H9 (cell line): ENCODE results near the gene SMARCD3. TPM values are rescaled to one million over a fixed set of nuclear protein-coding genes. Genes with fewer than 3 reads are reported as not detected.

Experiments
- DNase-seq: peaks from one replicate; pipeline ENCODE4 v3.0.0-alpha.2; 2017
- H2AFZ ChIP-seq: one replicate; pipeline ENCODE4 v1.6.1; 2013; ENCODE audit warnings: mild to moderate bottlenecking, low read length, control low read depth, moderate library complexity
- H2AK5ac ChIP-seq: 2 replicates; pipeline ENCODE4 v1.6.1; 2013; ENCODE audit warnings: low read length, control low read depth, mixed read lengths; ENCODE audit not compliant: insufficient read length
- H2BK120ac ChIP-seq: one replicate; pipeline ENCODE4 v1.6.1; 2013; ENCODE audit warnings: low read depth, mild to moderate bottlenecking, low read length, control low read depth, inconsistent platforms; ENCODE audit not compliant: poor library complexity, severe bottlenecking
- H2BK12ac ChIP-seq: 2 replicates; pipeline ENCODE4 v1.6.1; 2013; ENCODE audit warnings: low read length, control low read depth, mixed read lengths, low read depth; ENCODE audit not compliant: insufficient read length
- H2BK15ac ChIP-seq: 2 replicates; pipeline ENCODE4 v1.6.1; 2013; ENCODE audit warnings: low read depth, low read length, control low read depth
- H2BK20ac ChIP-seq: one replicate; pipeline ENCODE4 v1.6.1; 2013; ENCODE audit warnings: low read depth, mild to moderate bottlenecking, low read length, control low read depth, inconsistent platforms; ENCODE audit not compliant: poor library complexity, severe bottlenecking
- H2BK5ac ChIP-seq: 2 replicates; pipeline ENCODE4 v1.6.1; 2013; ENCODE audit warnings: low read length, control low read depth, mixed read lengths; ENCODE audit not compliant: insufficient read length
- H3K14ac ChIP-seq: 2 replicates; pipeline ENCODE4 v1.6.1; 2013; ENCODE audit warnings: low read length, control low read depth; ENCODE audit not compliant: insufficient read depth
- H3K18ac ChIP-seq: 2 replicates; pipeline ENCODE4 v1.6.1; 2013; ENCODE audit warnings: low read depth, mild to moderate bottlenecking, mixed read lengths, low read length, control low read depth; ENCODE audit not compliant: insufficient read length
- H3K23ac ChIP-seq: 2 replicates; pipeline ENCODE4 v1.6.1; 2013; ENCODE audit warnings: low read length, control low read depth, mixed read lengths, low read depth; ENCODE audit not compliant: insufficient read length
- H3K23me2 ChIP-seq: 2 replicates; pipeline ENCODE4 v1.6.1; 2013; ENCODE audit warnings: low read depth, mild to moderate bottlenecking, mixed read lengths, low read length, control low read depth; ENCODE audit not compliant: insufficient read length, poor library complexity, severe bottlenecking
- H3K27ac ChIP-seq: 2 replicates; pipeline ENCODE4 v1.5.1; 2013; ENCODE audit warnings: low read length, control low read depth, mixed read lengths, low read depth; ENCODE audit not compliant: insufficient read length
- H3K27me3 ChIP-seq: 2 replicates; pipeline ENCODE4 v1.6.1; 2013; ENCODE audit warnings: low read length, control low read depth, inconsistent platforms; ENCODE audit not compliant: insufficient read depth
- H3K4ac ChIP-seq: 2 replicates; pipeline ENCODE4 v1.6.1; 2013; ENCODE audit warnings: low read depth, mild to moderate bottlenecking, control low read depth, inconsistent platforms, low read length, moderate library complexity
- H3K4me1 ChIP-seq: 2 replicates; pipeline ENCODE4 v1.6.1; 2013; ENCODE audit warnings: low read length, control low read depth, inconsistent platforms; ENCODE audit not compliant: insufficient read depth
- H3K4me2 ChIP-seq: 2 replicates; pipeline ENCODE4 v1.6.1; 2013; ENCODE audit warnings: low read length, control low read depth, mixed read lengths; ENCODE audit not compliant: insufficient read length, insufficient read depth
- H3K56ac ChIP-seq: 2 replicates; pipeline ENCODE4 v1.6.1; 2013; ENCODE audit warnings: low read depth, mild to moderate bottlenecking, mixed read lengths, low read length, control low read depth; ENCODE audit not compliant: insufficient read length
- H3K79me1 ChIP-seq: 2 replicates; pipeline ENCODE4 v1.6.1; 2013; ENCODE audit warnings: low read depth, mild to moderate bottlenecking, moderate library complexity, low read length, control low read depth, inconsistent platforms; ENCODE audit not compliant: insufficient read depth, poor library complexity, severe bottlenecking
- H3K79me2 ChIP-seq: 2 replicates; pipeline ENCODE4 v1.6.1; 2013; ENCODE audit warnings: low read length, control low read depth, inconsistent platforms; ENCODE audit not compliant: insufficient read depth
- H3K9ac ChIP-seq: 2 replicates; pipeline ENCODE4 v1.6.1; 2013; ENCODE audit warnings: low read length, control low read depth, mixed read lengths; ENCODE audit not compliant: insufficient read length; ENCODE audit errors: extremely low read depth
- H3K9me3 ChIP-seq: one replicate; pipeline ENCODE4 v1.6.1; 2013; ENCODE audit warnings: low read depth, low read length, inconsistent platforms; ENCODE audit not compliant: control insufficient read depth
- H3T11ph ChIP-seq: one replicate; pipeline ENCODE4 v1.6.1; 2013; ENCODE audit warnings: mild to moderate bottlenecking, low read length, control low read depth, inconsistent platforms
- H4K20me1 ChIP-seq: one replicate; pipeline ENCODE4 v1.6.1; 2013; ENCODE audit not compliant: control insufficient read depth, insufficient read length, insufficient read depth
- H4K5ac ChIP-seq: 2 replicates; pipeline ENCODE4 v1.6.1; 2013; ENCODE audit warnings: low read depth, mild to moderate bottlenecking, mixed read lengths, low read length, control low read depth; ENCODE audit not compliant: insufficient read length
- H4K8ac ChIP-seq: replicated peaks from 2 replicates; pipeline ENCODE4 v1.6.1; 2013; ENCODE audit warnings: low read length, control low read depth, mixed read lengths, low read depth; ENCODE audit not compliant: insufficient read length
- H4K91ac ChIP-seq: 2 replicates; pipeline ENCODE4 v1.6.1; 2013; ENCODE audit warnings: low read depth, mild to moderate bottlenecking, moderate library complexity, mixed read lengths, low read length, control low read depth; ENCODE audit not compliant: insufficient read length
- H3K27ac Mint-ChIP-seq, 3 experiments: 2 replicates in 2 of 3; 3 replicates in 1 of 3; pipeline ENCODE4 v1.8.0; 2020 to 2021; ENCODE audit warnings: mixed read lengths in 3 of 3, mild to moderate bottlenecking in 1 of 3, moderate library complexity in 1 of 3
- H3K27me3 Mint-ChIP-seq: 2 replicates; pipeline ENCODE4 v1.8.0; 2021; ENCODE audit warnings: low read depth, mild to moderate bottlenecking, moderate library complexity, mixed read lengths
- H3K36me3 Mint-ChIP-seq, 3 experiments: 2 replicates in 2 of 3; 3 replicates in 1 of 3; pipeline ENCODE4 v1.8.0; 2020 to 2021; ENCODE audit warnings: low read depth in 3 of 3, mixed read lengths in 3 of 3; ENCODE audit not compliant: insufficient read depth in 1 of 3
- H3K4me1 Mint-ChIP-seq, 2 experiments: 2 replicates each; pipeline ENCODE4 v1.8.0; 2020; ENCODE audit warnings: mixed read lengths in 2 of 2
- H3K4me3 Mint-ChIP-seq, 2 experiments: 2 replicates in 1 of 2; 3 replicates in 1 of 2; pipeline ENCODE4 v1.8.0; 2020 to 2021; ENCODE audit warnings: mild to moderate bottlenecking in 2 of 2, mixed read lengths in 2 of 2, moderate library complexity in 1 of 2
- H3K9me3 Mint-ChIP-seq, 2 experiments: 2 replicates in 1 of 2; 3 replicates in 1 of 2; pipeline ENCODE4 v1.8.0; 2020; ENCODE audit warnings: mild to moderate bottlenecking in 2 of 2, mixed read lengths in 2 of 2, moderate library complexity in 1 of 2
- CTCF ChIP-seq: fragments of 200-600 bp; sonication (generic); conservative IDR thresholded peaks from 3 replicates; pipeline ENCODE4 v1.8.0; 2021; ENCODE audit warnings: antibody characterized with exemption, mild to moderate bottlenecking
- WGBS: extraction: QIAGEN DNeasy Blood & Tissue Kit; methylation state at CpG from one replicate; pipeline ENCODE4 v1.1.7; 2013; ENCODE audit warnings: missing lambda C conversion rate, low lambda C conversion rate, mixed read lengths; ENCODE audit not compliant: insufficient read length; ENCODE audit errors: extremely low coverage; 5-methylcytosine and 5-hydroxymethylcytosine counted together
- total RNA-seq: library from RNA; stranded (reverse); gene quantifications from 2 replicates; pipeline ENCODE4 v1.2.1, GENCODE V29; 2021

The SMARCD3 gene
- total RNA-seq, 1 experiment from 2014 or later, result 5.0 TPM

- Histone ChIP-seq H3K23ac (no peak overlapping the region), H3K9me3 (no peaks in the 10 kb centered on the region), H2BK120ac (no peak overlapping the region), H2BK20ac (no peak overlapping the region), H3K14ac (no peak overlapping the region; the same call in 1 of the 2 replicates), H2BK15ac (no peak overlapping the region), H2BK12ac (no peak overlapping the region), H3K4me1 (no peaks in the 10 kb centered on the region; the same call in 1 of the 2 replicates), H3K4ac (no peak overlapping the region), H3K79me1 (no peaks in the 10 kb centered on the region), H3K9ac (no peak overlapping the region), H4K20me1 (peaks cover 3% of the 10 kb centered on the region), H3K23me2 (no peaks in the 10 kb centered on the region), H4K5ac (no peak overlapping the region), H4K8ac (no peak overlapping the region), H2AK5ac (no peak overlapping the region), H3K56ac (no peak overlapping the region), H3K4me2 (no peak overlapping the region), H2BK5ac (no peak overlapping the region), H4K91ac (no peak overlapping the region), H2AFZ (no peak overlapping the region), H3K27ac (no peak overlapping the region), H3T11ph (no peak overlapping the region), H3K27me3 (no peaks in the 10 kb centered on the region), H3K18ac (no peak overlapping the region), H3K79me2 (no peaks in the 10 kb centered on the region)
- H3K27me3 Mint-ChIP-seq, result peaks cover 51% of the 10 kb centered on the region
- peaks cover under 1 to 2% of the 10 kb centered on the region in 2 experiments for H3K4me1 Mint-ChIP-seq
- no peaks in the 10 kb centered on the region; a peak in 1 of 7 replicates for H3K36me3 Mint-ChIP-seq
- no CpG with 5 or more reads among the region's 48 CpGs for WGBS
- no peak for TF ChIP-seq CTCF
- no peak overlapping the region for H3K27ac Mint-ChIP-seq
- no peak overlapping the region for H3K4me3 Mint-ChIP-seq
- DNase-seq, result no peak
- no peaks in the 10 kb centered on the region for H3K9me3 Mint-ChIP-seq
Measured at GRCh38 chr7:151204383-151205032, 44.0 kb downstream of the SMARCD3 start.
